Hepatocyte (in vitro differentiated cells): ENCODE results near the gene SH3PXD2A.

Experiments
- CTCF ChIP-seq: fragments of 200-600 bp; sonication (generic); IDR thresholded peaks from 2 replicates; pipeline ENCODE4 v1.5.1; 2016; ENCODE audit warnings: antibody characterized with exemption, mild to moderate bottlenecking; ENCODE audit not compliant: poor library complexity
- EZH2 ChIP-seq: fragments of 200-600 bp; sonication (generic); IDR thresholded peaks from 2 replicates; pipeline ENCODE4 v1.6.1; 2016; ENCODE audit warnings: antibody characterized with exemption, mild to moderate bottlenecking, borderline replicate concordance

- no peak for TF ChIP-seq CTCF
- TF ChIP-seq EZH2, result no peak
Observed at GRCh38 chr10:103901299-103901698, 45.9 kb upstream of the SH3PXD2A start.
